GM23338 (cell line): ENCODE data around the gene FCER2. TPM values are rescaled to one million over a fixed set of nuclear protein-coding genes. Genes with fewer than 3 reads are reported as not detected.

Experiments
- ATAC-seq: fragments of 200-7000 bp; cut with Tn5 transposase; 3 replicates; pipeline ENCODE4 v1.9.1; 2020
- DNase-seq: peaks from one replicate; pipeline ENCODE4 v3.0.0-alpha.2; 2015; ENCODE audit warnings: low spot score
- H2AFZ ChIP-seq: fragments of 200-600 bp; sonication (generic); 2 replicates; pipeline ENCODE4 v1.8.0; 2016; ENCODE audit warnings: antibody characterized with exemption, mild to moderate bottlenecking, moderate library complexity
- H3F3A ChIP-seq: fragments of 200-600 bp; sonication (generic); replicated peaks from 2 replicates; pipeline ENCODE4 v1.8.0; 2017; ENCODE audit warnings: antibody characterized with exemption, mixed run types, low read depth
- H3K27ac ChIP-seq: fragments of 200-600 bp; sonication (generic); 2 replicates; pipeline ENCODE4 v1.6.1; 2016; ENCODE audit warnings: low read depth
- H3K27me3 ChIP-seq: fragments of 200-600 bp; sonication (generic); 2 replicates; pipeline ENCODE4 v1.8.0; 2016; ENCODE audit warnings: mild to moderate bottlenecking, mixed run types, moderate library complexity; ENCODE audit not compliant: insufficient read depth
- H3K36me3 ChIP-seq: fragments of 200-600 bp; sonication (generic); 2 replicates; pipeline ENCODE4 v1.8.0; 2016; ENCODE audit warnings: mild to moderate bottlenecking; ENCODE audit not compliant: insufficient read depth
- H3K4me1 ChIP-seq: fragments of 200-600 bp; sonication (generic); 2 replicates; pipeline ENCODE4 v1.8.0; 2016; ENCODE audit warnings: mild to moderate bottlenecking, moderate library complexity; ENCODE audit not compliant: insufficient read depth
- H3K4me2 ChIP-seq: fragments of 200-600 bp; sonication (generic); 2 replicates; pipeline ENCODE4 v1.7.1; 2017; ENCODE audit warnings: mixed run types
- H3K4me3 ChIP-seq: fragments of 200-600 bp; sonication (generic); 2 replicates; pipeline ENCODE4 v1.6.1; 2016; ENCODE audit warnings: mixed run types
- H3K79me2 ChIP-seq: fragments of 200-600 bp; sonication (generic); replicated peaks from 2 replicates; pipeline ENCODE4 v1.8.0; 2017; ENCODE audit warnings: mild to moderate bottlenecking; ENCODE audit not compliant: insufficient read depth
- H3K9me2 ChIP-seq: fragments of 200-600 bp; sonication (generic); 2 replicates; pipeline ENCODE4 v1.8.0; 2017; ENCODE audit not compliant: insufficient read depth
- H4K20me1 ChIP-seq: fragments of 200-600 bp; sonication (generic); replicated peaks from 2 replicates; pipeline ENCODE4 v1.8.0; 2017; ENCODE audit warnings: mild to moderate bottlenecking; ENCODE audit not compliant: insufficient read depth
- H3K27ac Mint-ChIP-seq: 2 replicates; pipeline ENCODE4 v1.8.0; 2020; ENCODE audit warnings: inconsistent platforms, mild to moderate bottlenecking, moderate library complexity, mixed read lengths
- H3K27me3 Mint-ChIP-seq: 3 replicates; pipeline ENCODE4 v1.8.0; 2022; ENCODE audit warnings: low read depth, mild to moderate bottlenecking, moderate library complexity, mixed read lengths, inconsistent platforms; ENCODE audit not compliant: insufficient read depth, poor library complexity
- H3K36me3 Mint-ChIP-seq: 3 replicates; pipeline ENCODE4 v1.8.0; 2021; ENCODE audit warnings: low read depth, mild to moderate bottlenecking, inconsistent platforms, moderate library complexity, mixed read lengths
- H3K4me1 Mint-ChIP-seq: 3 replicates; pipeline ENCODE4 v1.8.0; 2020; ENCODE audit warnings: mild to moderate bottlenecking, inconsistent platforms, mixed read lengths
- H3K4me3 Mint-ChIP-seq: 3 replicates; pipeline ENCODE4 v1.8.0; 2021; ENCODE audit warnings: moderate library complexity, mild to moderate bottlenecking, inconsistent platforms, mixed read lengths
- H3K9me3 Mint-ChIP-seq: 3 replicates; pipeline ENCODE4 v1.8.0; 2020; ENCODE audit warnings: moderate library complexity, mild to moderate bottlenecking, inconsistent platforms, mixed read lengths
- CREB1 ChIP-seq: fragments of 250-450 bp; sonication (Bioruptor Pico); IDR thresholded peaks from 2 replicates; pipeline ENCODE4 v1.5.0; 2020; ENCODE audit warnings: low read depth, mild to moderate bottlenecking, moderate library complexity
- CTCF ChIP-seq, 2 experiments: fragments of 200-600 bp in 1 of 2; sonication (generic) in 1 of 2; conservative IDR thresholded peaks; 2 replicates each; pipeline versions ENCODE4 v1.5.1 to v1.6.1; 2016 to 2017; ENCODE audit warnings: antibody characterized with exemption in 2 of 2, low read depth in 2 of 2, mild to moderate bottlenecking in 2 of 2, moderate library complexity in 1 of 2
- ETS1 ChIP-seq: IDR thresholded peaks from 2 replicates; pipeline ENCODE4 v1.6.1; 2016; ENCODE audit warnings: antibody characterized with exemption
- EZH2 ChIP-seq: fragments of 200-600 bp; sonication (generic); IDR thresholded peaks from one replicate; pipeline ENCODE4 v1.8.0; 2017; ENCODE audit warnings: antibody characterized with exemption, mild to moderate bottlenecking, low read depth; ENCODE audit not compliant: unreplicated experiment
- EZH2phosphoT487 ChIP-seq: fragments of 200-600 bp; sonication (generic); IDR thresholded peaks from one replicate; pipeline ENCODE4 v1.8.1; 2018; ENCODE audit warnings: antibody characterized with exemption; ENCODE audit not compliant: unreplicated experiment
- JUNB ChIP-seq: IDR thresholded peaks from one replicate; pipeline ENCODE4 v1.6.1; 2016; ENCODE audit warnings: antibody characterized with exemption; ENCODE audit not compliant: unreplicated experiment
- NANOG ChIP-seq: IDR thresholded peaks from 2 replicates; pipeline ENCODE4 v1.6.1; 2016; ENCODE audit warnings: antibody characterized with exemption, borderline replicate concordance
- POLR2AphosphoS5 ChIP-seq: IDR thresholded peaks from 2 replicates; pipeline ENCODE4 v1.6.1; 2016; ENCODE audit warnings: antibody characterized with exemption, low read depth
- REST ChIP-seq: IDR thresholded peaks from one replicate; pipeline ENCODE4 v1.6.1; 2018; ENCODE audit warnings: antibody characterized with exemption; ENCODE audit not compliant: unreplicated experiment
- STAT1 ChIP-seq: IDR thresholded peaks from one replicate; pipeline ENCODE4 v1.6.1; 2016; ENCODE audit warnings: antibody characterized with exemption; ENCODE audit not compliant: unreplicated experiment
- ZNF114 ChIP-seq: fragments of 250-450 bp; sonication (Bioruptor Pico); IDR thresholded peaks from 2 replicates; pipeline ENCODE4 v1.5.0; 2020; ENCODE audit warnings: mild to moderate bottlenecking, moderate library complexity
- ZNF331 ChIP-seq: fragments of 250-450 bp; sonication (Bioruptor Pico); IDR thresholded peaks from 2 replicates; pipeline ENCODE4 v1.5.0; 2020; ENCODE audit warnings: low read depth, mild to moderate bottlenecking, moderate library complexity
- ZNF462 ChIP-seq: fragments of 250-450 bp; sonication (Bioruptor Pico); IDR thresholded peaks from 2 replicates; pipeline ENCODE4 v1.5.0; 2020; ENCODE audit warnings: mild to moderate bottlenecking, moderate library complexity
- polyA plus RNA-seq: library from polyadenylated mRNA; unstranded; fragments of >200 nt; fragmentation: Nextera tagmentation; extraction: Ambion mirVana; gene quantifications from 2 replicates; pipeline ENCODE4 v1.2.1, GENCODE V29; 2016
- total RNA-seq: library from RNA; depleted of rRNA; stranded (reverse); fragments of >200 nt; shearing (Covaris generic); gene quantifications from 2 replicates; pipeline ENCODE4 v1.2.3, GENCODE V29; 2014

The FCER2 gene
- total and polyA plus RNA-seq, 2 experiments from 2014 or later: 0.29 TPM; not detected in 1

- no peak for ATAC-seq
- Histone ChIP-seq H3K4me1 (peaks cover 12% of the 10 kb centered on the region; the same call in 1 of the 2 replicates), H3K4me3 (no peak overlapping the region), H2AFZ (no peak overlapping the region), H3F3A (no peaks in the 10 kb centered on the region), H3K4me2 (no peak overlapping the region), H3K9me2 (0 out of 2 replicates have a peak, but pooled peaks cover 2% of the 10 kb centered on the region), H4K20me1 (no peaks in the 10 kb centered on the region), H3K36me3 (no peaks in the 10 kb centered on the region), H3K27me3 (no peaks in the 10 kb centered on the region), H3K27ac (peak overlapping the region; percentile 9; the same call in 1 of the 2 replicates), H3K79me2 (no peaks in the 10 kb centered on the region)
- Mint-ChIP-seq H3K4me3 (no peak overlapping the region), H3K27ac (peak overlapping the region; percentile 39), H3K27me3 (peaks cover 9% of the 10 kb centered on the region), H3K4me1 (peaks cover 20% of the 10 kb centered on the region), H3K36me3 (peaks cover 11% of the 10 kb centered on the region), H3K9me3 (peaks cover 22% of the 10 kb centered on the region)
- DNase-seq: no peak
- TF ChIP-seq CTCF (conservative IDR thresholded peaks at IDR 0.05; ENCODE audit: low read depth in 2 of 2) (no peak), JUNB (no peak), ZNF114 (CRISPR knock-in tag) (no peak), POLR2AphosphoS5 (no peak), EZH2 (no peak), REST (no peak), CREB1 (CRISPR knock-in tag) (no peak), EZH2phosphoT487 (no peak), ZNF462 (CRISPR knock-in tag) (no peak), ZNF331 (CRISPR knock-in tag) (no peak), NANOG (no peak), STAT1 (no peak), ETS1 (no peak)
These were observed 46.2 kb upstream of the FCER2 start for GRCh38 chr19:7748171-7748570.
